Fibroblast of lung (primary cell): Measurements from ENCODE around the gene XPO6.

Experiments
- EZH2 ChIP-seq: IDR thresholded peaks from 2 replicates; pipeline ENCODE4 v1.5.1; 2012; ENCODE audit warnings: low read length, control low read depth, mild to moderate bottlenecking; ENCODE audit errors: missing control alignments
- TF ChIP-seq, protein P1 (sequence below), 2 donors: IDR thresholded peaks in 1 of 2; conservative IDR thresholded peaks in 1 of 2; 1 replicate in 1 of 2; 2 replicates in 1 of 2; pipeline ENCODE4 v1.5.1; 2011 to 2012; ENCODE audit warnings: low read length in 2 of 2, control low read depth in 1 of 2, inconsistent platforms in 1 of 2, low read depth in 1 of 2, mild to moderate bottlenecking in 1 of 2

DNA sequence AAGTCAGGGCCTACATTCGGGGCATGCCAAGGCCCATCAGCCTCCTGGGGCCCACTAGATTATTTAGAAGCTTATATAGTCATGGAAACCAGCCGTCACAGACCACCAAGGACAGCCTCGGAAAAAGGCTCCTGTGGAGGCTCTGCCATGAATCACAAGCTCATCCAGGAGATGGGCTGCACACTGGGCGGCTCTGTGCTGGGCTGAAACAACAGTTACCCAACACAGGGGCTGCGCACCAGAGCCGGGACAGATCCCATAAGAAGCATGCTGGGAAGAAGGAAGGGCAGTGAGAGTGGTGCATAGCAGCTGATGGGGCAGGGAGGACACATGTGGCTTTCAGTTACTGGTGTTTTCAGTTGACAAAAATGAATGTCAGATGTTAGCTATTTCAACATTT is 80.6 kb downstream of the XPO6 start:
- TF ChIP-seq, protein P1, sequence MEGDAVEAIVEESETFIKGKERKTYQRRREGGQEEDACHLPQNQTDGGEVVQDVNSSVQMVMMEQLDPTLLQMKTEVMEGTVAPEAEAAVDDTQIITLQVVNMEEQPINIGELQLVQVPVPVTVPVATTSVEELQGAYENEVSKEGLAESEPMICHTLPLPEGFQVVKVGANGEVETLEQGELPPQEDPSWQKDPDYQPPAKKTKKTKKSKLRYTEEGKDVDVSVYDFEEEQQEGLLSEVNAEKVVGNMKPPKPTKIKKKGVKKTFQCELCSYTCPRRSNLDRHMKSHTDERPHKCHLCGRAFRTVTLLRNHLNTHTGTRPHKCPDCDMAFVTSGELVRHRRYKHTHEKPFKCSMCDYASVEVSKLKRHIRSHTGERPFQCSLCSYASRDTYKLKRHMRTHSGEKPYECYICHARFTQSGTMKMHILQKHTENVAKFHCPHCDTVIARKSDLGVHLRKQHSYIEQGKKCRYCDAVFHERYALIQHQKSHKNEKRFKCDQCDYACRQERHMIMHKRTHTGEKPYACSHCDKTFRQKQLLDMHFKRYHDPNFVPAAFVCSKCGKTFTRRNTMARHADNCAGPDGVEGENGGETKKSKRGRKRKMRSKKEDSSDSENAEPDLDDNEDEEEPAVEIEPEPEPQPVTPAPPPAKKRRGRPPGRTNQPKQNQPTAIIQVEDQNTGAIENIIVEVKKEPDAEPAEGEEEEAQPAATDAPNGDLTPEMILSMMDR (conservative IDR thresholded peaks at IDR 0.05 in 1 of 2, IDR thresholded peaks at IDR 0.05 in 1 of 2; ENCODE audit: low read depth in 1 of 2, low read length in 2 of 2): no peak
- TF ChIP-seq EZH2: no peak
